Ramos (cell line): ENCODE results near the gene LNX1.
"Not testable (repeated sequence)": the region's sequence is repeated elsewhere in the genome, so short reads cannot be mapped to it uniquely, and the experiment has no call there.

Experiments used
- in situ Hi-C: fragments of 300-500 bp; cut with MboI; formaldehyde crosslinking; loops from one replicate; pipeline ENCODE4 v1.14.3; 2022; ENCODE audit warnings: low sequenced_read_pairs; ENCODE audit not compliant: unreplicated experiment

LNX1 gene

DNA sequence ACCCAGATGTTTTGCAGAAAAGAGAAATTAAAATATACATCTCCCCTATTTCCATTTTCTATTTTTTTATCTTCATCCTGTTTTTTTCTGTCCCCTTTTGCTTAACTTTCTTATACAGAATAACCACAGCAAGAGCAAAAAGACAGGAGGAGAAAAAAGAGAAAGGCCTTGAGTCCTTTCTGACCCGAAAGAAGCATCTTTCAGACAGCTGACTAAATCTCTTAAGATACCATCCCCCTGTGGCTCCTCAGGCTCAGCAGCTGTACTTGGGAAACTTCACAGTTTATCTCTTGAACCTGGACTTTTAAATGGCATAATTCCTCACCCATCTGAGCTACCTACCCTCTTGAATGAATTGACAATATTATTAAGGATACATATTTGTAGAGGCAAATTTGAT lies 113.7 kb downstream of the LNX1 start:
- in situ Hi-C loops: no loop called here

DNA sequence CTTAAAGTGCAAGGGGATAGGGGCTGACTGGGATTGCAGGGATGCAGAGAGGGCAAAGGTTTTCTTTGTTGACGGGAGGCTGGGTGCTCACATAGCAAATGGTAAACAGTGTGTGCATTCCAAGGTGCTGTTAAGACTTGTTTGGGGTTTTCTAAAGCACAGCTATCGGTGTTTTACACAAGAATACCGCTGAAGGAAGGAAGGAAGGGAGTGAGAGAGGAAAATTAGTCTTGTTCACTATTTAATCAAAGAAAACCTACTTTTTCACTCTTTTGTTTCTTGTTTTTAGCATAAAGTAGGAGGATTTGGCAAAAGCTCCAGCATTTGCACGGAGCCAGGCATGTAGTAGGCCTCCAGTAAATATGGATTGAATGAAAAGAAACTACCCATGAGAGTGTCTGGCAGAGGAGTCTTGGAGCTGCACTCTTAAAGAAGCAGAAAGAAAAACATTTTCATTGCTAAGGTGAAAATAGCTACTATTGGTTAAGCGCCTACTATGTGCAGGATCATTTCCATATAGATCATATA lies 114.2 kb downstream of the LNX1 start:
- in situ Hi-C loops: no loop called here

DNA sequence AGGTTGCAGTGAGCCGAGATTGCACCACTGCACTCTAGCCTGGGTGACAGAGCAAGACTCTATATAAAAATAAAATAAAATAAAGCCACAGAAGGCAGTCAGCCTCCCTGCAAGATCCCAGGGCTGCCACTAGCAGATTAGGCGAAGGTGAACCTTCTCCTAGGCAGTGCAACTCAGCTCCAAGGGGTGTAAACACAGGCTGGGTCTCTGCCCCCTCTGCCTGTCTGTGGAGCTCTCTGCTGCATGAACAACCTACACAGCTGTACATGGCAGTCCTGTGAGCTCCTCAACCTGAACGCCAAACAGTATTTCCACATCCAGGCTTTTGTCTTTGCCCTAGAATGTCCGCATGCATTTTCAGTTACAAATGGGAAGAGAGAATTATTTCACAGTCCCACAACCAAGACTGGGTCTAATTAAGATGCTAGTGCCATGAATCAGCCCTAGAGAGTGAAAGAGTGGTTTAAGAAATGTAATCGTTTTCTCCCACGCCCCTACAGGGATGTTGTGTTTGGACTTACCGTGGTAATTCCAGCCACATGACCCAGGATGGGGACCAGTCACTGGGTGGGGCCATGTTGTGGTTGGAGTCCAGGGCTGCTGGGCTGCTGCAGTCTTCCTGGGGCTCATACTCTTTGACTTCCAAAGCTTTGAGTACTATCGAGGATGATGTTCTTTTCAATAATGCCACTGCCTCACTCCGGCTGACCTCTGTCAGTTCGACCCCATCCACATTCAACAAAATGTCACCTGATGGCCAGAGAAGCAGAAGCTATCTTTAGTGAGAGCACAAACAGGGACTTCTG lies 114.9 kb downstream of the LNX1 start:
- in situ Hi-C loops: no loop called here

DNA sequence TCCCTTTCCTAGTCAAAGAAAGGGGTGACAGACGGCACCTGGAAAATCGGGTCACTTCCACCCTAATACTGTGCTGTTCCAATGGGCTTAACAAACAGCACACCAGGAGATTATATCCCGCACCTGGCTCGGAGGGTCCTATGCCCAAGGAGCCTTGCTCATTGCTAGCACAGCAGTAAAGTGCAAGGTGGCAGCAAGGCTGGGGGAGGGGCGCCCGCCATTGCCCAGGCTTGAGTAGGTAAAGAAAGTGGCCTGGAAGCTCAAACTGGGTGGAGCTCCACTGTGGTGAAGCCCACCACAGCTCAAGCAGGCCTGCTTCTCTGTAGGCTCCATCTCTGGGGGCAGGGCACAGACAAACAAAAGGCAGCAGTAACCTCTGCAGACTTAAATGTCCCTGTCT lies 124.7 kb downstream of the LNX1 start:
- in situ Hi-C loops: not testable (repeated sequence)

DNA sequence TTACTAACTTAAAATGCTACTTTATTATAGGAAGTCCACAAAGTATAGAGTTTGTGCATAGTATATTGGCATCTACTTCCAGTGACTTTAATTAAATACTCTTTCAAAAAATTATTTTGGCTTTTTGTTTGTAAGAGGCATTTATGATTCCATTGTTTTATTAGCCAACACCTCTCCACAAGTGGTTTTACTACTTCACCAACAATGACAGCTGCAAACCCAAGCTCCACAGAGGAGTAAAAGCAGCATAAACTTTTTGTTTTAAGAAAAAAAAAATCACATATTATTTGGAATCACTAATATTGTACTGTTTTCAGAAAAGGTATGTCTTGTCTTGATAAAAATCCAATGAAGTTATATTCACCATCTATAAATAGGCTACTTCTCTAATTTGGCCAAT lies 125.4 kb downstream of the LNX1 start:
- in situ Hi-C loops: no loop called here

DNA sequence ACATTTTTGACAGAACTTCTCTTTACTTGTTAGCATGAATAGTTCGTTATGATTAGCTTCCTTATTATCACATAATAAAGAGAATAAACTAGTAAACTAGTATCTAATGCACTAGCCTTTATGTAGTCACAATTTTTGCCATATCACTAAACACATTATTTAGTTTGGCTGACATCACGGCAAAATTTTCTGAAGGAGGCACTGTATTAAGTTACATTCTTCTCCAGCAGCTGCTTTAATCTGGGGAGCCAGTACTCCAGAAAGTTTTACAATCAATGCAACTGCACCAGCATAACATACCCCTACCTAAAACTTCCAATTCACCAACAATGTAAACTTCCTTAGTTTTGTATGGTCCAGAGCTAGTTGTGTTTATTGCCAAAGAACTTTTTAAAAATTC lies 126.0 kb downstream of the LNX1 start:
- in situ Hi-C loops: no loop called here

DNA sequence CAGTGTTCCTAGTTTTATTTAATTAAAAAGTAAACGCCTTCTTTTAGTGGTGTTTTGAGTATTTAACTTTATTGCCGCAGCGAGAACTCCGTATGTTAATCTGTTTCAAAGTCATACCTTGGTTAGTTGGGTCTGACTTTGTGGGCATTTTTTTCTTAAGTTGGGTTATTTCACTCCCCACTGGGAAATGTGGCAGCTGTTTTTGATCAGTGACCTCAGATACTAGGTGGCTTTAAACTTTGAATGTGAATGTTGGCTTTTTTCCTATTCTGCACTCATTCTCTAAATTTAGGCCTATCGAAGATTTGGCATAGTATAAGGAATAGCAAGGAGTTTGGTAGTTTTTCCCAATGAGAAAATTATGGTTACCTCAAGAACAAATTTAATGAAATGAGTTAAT lies 127.9 kb downstream of the LNX1 start:
- in situ Hi-C loops: no loop called here

DNA sequence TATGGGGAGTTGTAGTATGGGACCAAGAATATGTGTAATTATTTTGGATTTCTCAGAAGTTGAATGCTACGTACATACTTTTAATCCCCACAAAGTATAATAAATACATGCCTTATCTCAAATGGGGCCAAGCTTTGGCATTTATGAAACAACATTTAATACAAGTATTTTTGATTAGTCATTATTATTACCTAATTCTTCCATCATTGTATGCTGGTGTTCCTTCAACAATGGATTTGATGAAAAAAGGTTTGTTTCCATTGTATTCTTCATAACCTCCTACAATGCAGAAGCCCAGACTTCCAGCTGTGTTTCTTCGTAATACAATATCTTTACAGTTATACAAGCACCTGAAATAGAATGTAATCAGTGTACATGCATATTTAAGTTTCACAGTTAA lies 130.0 kb downstream of the LNX1 start:
- in situ Hi-C loops: no loop called here

DNA sequence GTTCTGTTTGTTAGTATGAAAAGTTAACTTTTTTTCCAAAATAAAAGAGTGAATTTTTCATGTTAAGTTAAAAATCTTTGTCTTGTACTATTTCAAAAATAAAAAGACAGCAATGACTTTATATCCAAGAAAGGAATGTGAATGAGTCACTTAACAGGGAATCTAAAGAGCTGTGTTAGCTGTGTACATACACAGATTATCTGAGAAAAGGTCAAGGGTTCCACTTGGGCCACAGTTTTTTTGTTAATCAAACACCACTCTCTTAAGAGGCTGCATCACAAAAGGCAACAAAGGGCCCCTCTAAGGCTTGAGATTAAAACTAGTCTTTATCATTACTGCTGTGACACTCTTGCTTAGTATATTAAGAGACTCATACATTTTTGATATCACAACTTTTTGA lies 131.7 kb downstream of the LNX1 start:
- in situ Hi-C loops: no loop called here

DNA sequence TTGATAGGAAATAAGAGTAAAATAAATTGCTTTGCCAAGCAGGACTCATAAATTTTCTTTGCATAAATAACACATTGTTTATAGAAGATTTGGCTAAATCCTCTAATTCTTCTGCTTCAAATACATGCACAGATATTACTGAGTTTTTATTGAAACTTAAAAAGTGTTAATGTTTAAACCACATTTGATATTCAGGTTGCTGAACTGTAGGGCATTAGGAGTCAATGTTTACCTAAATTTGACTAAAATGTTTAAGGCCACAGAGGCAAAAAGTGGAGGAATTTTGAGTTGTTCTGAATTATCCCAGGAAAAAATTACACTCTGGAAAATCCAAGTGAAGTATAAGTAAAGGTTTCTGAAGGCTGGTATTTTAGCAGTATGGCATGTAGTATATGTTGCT lies 135.1 kb downstream of the LNX1 start:
- in situ Hi-C loops: no loop called here

DNA sequence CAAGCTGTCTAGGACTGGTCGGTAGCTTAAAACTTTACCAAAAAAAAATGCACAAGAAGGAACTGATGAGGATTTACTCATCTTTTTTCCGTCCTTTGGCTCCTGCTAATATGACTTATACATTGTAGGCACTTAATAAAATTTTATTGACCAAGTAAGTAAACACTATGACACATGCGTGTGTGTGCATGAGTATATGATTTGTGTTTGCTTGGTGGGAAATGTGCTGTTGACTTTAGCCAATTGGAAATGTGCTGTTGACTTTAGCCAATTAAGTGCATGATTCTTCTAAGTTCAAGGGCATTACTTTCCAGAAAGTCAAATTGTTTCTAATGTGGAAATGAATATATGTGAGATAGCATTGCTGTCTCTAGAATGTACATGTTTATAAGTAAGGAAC lies 135.5 kb downstream of the LNX1 start:
- in situ Hi-C loops: no loop called here

DNA sequence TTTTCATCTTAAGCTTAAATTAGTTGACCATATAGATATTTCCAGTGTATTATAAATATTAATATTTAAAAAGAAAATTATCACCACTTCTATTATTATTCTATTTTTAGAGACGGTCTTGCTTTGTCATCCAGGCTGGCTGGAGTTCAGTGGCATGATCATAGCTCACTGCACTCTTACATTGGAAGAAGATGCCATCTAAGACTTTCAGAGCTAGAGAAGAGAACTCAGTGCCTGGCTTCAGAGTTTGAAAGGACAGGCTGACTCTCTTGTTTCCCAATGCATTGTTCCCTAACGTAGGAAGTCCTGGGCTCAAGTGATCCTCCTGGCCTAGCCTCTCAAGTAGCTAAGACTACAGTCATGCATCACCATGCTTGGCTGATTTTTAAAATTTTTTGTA lies 137.9 kb downstream of the LNX1 start:
- in situ Hi-C loops: no loop called here

DNA sequence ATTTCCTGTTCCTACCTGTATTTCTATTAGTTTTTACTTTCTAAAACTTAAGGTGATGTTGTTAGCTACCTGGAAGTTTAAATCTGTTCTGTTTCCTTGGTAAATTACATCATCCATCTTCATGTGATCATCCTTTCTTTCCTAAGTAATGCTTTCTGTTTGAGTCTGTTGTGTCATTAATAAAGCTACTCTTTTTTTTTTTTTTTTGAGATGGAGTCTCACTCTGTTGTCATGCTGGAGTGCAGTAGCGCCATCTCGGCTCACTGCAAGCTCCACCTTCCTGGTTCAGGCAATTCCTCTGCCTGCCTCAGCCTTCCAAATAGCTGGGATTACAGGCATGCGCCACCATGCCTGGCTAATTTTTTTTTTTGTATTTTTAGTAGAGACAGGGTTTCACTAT lies 140.5 kb downstream of the LNX1 start:
- in situ Hi-C loops: no loop called here

DNA sequence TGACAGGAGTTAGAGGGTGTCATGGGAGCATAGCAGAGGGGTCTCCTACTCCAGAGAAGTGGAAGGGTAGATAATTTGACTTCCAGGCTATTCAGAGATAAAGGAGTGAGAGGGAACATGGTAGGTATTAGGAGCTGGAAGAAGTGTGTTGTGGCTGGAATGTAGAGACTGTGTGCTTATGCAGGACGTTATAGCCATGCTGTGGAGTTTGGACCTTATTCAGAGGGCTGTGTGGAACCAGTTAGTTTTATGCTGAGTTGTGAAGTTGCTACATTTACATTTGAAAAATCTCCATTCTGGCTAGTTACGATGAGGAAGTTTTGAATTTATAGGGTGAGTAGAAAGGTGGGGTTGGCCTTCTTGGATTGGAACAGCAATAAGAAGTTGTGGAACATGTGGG lies 146.3 kb downstream of the LNX1 start:
- in situ Hi-C loops: no loop called here

DNA sequence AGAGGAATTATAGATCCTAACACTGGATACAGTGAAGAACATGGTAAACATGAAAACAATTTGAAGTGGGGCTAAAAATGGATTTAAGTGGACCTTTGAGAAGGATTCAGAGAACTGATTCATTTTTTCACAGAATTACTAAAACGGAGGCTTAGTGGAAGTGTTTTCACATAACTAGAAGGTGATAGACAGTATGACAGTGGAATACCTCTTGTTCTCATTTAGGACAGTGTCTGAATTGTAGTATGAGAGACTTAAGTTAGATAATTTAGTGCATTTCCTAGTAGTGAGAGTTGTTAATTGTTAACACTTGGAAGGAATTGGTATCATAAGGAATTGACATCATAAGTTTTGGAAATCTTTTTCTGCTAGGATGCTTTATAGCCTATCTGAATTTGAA lies 149.7 kb downstream of the LNX1 start:
- in situ Hi-C loops: no loop called here

DNA sequence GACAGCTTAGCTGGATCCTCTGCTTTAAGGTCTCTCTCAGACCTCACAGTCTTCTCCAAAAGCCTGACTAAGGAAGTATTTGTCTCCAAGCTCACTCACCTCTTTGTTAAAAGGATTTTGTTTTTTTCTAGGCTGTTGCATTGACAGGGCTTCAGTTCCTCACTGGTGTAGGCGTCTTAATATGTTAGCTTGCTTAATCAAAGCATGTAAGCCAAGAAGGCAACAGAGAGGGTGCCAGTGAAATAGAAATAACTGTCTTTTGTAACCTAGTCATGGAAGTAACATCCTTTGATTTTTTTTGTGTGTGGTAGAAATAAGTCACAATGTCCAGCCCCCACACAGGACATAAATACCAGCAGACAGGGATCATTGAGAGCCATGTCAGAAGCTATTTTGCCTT lies 155.0 kb downstream of the LNX1 start:
- in situ Hi-C loops: no loop called here

DNA sequence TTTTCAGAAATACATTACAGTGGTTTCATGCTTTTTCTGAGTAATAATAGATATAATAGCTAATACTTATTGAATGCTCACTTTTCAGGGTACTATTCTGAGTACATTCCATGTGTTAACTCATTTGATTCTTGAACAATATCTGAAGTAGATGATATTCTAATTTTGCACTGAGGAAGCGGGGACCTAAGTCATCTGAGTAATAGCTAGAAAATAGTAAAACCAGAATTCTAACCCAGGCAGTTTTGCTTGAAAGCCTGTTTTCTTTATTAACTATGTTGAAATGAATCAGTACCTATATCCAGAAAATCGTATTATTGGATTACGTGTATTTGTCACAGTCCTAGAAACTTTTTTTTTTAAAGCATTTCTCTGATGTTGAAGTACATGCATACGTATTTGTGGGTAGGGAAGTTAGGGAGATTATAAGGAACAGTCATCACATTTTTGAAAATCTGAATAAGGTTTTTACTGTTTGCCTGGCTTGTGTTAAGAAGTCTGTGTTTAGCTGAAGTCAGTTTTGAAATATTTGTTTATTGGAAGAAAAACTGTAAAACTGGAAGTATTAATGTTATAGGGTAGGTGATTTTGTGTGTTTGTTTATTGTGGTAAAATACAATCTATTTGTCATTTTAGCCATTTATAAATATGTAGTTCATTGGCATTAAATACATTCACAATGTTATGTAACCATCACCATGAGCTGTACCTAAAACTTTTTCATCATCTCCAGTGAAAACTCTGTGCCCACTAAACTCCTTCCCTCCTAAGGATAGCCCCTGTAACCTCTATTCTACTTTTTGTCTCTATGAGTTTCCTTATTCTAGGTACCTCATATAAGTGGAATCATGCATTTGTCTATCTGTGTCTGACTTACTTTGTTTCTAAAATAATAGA lies 158.5 kb downstream of the LNX1 start:
- in situ Hi-C loops: no loop called here

DNA sequence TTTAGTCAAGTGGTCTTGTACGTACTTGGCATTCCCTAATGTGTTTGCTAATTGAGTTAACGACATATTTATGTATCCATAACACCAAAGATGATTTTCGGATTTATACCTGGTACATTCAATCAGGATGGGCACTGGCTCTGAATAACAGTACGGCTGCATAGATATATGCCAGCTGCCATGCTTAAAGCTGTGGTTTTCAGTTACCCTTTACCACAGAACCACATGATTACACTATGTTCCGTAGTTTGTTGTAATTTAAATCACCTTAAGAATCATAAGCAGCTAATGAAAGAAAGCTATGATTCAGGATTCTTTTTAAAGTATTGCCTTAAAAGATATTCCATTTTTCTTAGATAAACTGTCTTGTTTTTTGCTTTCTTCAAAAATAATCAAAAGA lies 160.2 kb downstream of the LNX1 start:
- in situ Hi-C loops: no loop called here

DNA sequence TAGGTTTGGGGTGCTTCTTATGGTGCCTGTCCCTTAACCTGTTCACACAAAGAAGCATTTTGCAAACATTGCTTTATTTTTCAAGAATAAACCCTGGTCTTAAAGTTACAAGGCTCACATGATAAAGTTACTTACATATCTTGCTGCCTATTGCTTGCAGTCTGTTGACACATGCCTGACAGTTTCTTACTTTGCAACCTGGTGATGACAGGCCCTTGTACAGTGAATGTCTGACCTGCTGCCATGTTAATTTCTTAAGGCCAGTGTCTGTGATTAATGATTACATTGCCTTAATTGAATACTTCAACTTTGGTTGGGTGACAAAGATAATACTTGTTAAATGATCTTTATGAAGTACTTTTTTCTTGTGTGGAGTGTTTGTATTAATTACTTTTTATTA lies 163.9 kb downstream of the LNX1 start:
- in situ Hi-C loops: no loop called here

DNA sequence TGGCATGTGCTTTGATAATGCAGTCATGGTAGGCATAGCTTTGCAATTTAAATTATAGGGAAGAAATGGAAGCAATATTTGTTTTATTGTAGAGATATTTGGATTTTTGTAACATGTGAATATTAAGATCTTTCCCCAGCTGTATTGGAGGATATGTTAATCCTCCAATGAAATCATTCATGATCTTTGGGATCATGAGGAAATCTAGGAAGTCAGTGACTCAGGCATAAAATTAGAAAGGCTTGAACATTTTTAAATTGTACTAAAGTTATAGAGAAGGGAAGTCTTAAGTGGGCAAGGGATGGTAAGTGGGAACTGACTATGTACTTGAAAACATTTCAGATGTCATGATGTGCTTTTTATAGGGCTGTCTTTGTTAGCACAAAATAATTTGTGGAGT lies 167.0 kb downstream of the LNX1 start:
- in situ Hi-C loops: no loop called here

DNA sequence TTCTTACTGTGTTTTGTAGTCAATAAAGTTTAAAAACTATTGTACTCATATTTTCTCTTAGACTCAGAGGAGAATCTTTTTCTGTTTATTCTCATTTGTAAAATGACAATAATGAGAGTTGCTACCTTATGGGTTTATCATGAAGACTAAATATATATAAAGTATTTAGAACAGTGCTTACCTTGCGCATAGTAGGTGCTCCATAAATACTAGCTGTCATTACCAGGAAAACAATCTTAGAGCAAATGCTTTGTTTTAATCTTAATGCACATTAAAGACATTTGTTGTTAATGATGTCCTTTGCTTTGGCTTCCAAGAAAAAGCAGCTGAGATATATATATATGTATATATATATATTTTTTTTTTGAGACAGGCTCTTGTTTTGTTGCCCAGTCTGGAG lies 168.9 kb downstream of the LNX1 start:
- in situ Hi-C loops: no loop called here
